ENCODE measurements around the gene EFR3B. TPM values are rescaled to one million over a fixed set of nuclear protein-coding genes. Genes with fewer than 3 reads are reported as not detected.

EFR3B gene
- total and polyA plus RNA-seq, 2 of the 13 experiments (the other 11 are each of a cell fraction or from before 2014, with no cell fraction given), result 0.42 TPM

DNA sequence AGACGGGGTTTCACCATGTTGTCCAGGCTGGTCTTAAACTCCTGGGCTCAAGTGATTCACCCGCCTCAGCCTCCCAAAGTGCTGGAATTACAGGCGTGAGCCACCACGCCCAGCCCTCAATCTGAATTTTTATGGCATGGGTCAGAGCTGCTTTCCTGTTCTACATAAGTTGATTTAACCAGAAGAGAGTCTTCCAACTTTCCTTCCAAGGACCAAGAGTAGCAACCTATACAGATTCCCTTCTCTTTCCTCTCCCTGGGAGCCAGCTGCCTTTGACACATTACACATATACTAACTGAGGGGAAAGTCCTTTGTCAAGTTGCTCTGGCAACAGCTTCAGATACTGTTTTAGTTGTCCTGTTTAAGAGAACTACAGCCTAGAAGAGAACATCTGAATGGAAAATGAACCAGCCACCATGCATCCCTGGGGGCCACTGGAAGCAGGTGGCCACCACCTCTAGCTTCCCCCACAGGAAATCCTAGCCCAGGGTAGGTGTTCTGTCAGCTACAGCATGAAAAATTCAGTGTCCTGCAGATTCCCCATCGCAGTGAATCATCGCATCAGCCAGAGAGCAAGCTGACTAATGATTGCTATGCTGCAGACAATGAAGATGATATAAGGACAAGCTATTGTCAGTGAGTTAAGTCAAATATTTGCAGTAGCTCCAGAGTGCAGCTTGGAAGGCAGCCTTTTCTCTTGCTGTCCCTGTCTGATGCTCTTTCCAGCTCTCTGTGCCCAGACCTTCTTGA is 63.6 kb downstream of the EFR3B start (continued):
- TF ChIP-seq ZNF510 (CRISPR knock-in tag; IDR thresholded peaks at IDR 0.05; ENCODE audit: low read depth) (no peak), GABPA (IDR thresholded peaks at IDR 0.05; ENCODE audit: low read depth, low read length) (no peak), GABPA (CRISPR knock-in tag; IDR thresholded peaks at IDR 0.05; ENCODE audit: low read depth) (no peak), HNF4A (CRISPR knock-in tag; IDR thresholded peaks at IDR 0.05) (no peak), ZNF839 (CRISPR knock-in tag; IDR thresholded peaks at IDR 0.05; ENCODE audit: borderline replicate concordance) (no peak), NFKB2 (CRISPR knock-in tag; IDR thresholded peaks at IDR 0.05; ENCODE audit: borderline replicate concordance) (no peak), NR1H2 (CRISPR knock-in tag; IDR thresholded peaks at IDR 0.05; ENCODE audit: borderline replicate concordance, low read depth) (no peak), NR2F6 (IDR thresholded peaks at IDR 0.05) (no peak), NR2F6 (CRISPR knock-in tag; IDR thresholded peaks at IDR 0.05) (no peak), TCF12 (IDR thresholded peaks at IDR 0.05) (no peak), TCF12 (CRISPR knock-in tag; IDR thresholded peaks at IDR 0.05) (no peak), ELF4 (CRISPR knock-in tag; IDR thresholded peaks at IDR 0.05; ENCODE audit: borderline replicate concordance) (no peak), MED1 (CRISPR knock-in tag; IDR thresholded peaks at IDR 0.05) (no peak), ZFP36L1 (CRISPR knock-in tag; IDR thresholded peaks at IDR 0.05) (no peak), ZNF282 (IDR thresholded peaks at IDR 0.05; ENCODE audit: partially characterized antibody) (no peak), ZNF557 (CRISPR knock-in tag; IDR thresholded peaks at IDR 0.05) (no peak)
- TF ChIP-seq, protein P1, sequence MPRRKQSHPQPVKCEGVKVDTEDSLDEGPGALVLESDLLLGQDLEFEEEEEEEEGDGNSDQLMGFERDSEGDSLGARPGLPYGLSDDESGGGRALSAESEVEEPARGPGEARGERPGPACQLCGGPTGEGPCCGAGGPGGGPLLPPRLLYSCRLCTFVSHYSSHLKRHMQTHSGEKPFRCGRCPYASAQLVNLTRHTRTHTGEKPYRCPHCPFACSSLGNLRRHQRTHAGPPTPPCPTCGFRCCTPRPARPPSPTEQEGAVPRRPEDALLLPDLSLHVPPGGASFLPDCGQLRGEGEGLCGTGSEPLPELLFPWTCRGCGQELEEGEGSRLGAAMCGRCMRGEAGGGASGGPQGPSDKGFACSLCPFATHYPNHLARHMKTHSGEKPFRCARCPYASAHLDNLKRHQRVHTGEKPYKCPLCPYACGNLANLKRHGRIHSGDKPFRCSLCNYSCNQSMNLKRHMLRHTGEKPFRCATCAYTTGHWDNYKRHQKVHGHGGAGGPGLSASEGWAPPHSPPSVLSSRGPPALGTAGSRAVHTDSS (CRISPR knock-in tag; conservative IDR thresholded peaks at IDR 0.05), result no peak
